ENCODE measurements around the gene ATP1A2. TPM values are rescaled to one million over a fixed set of nuclear protein-coding genes. Genes with fewer than 3 reads are reported as not detected.
A peak's percentile ranks its signal among the peaks of the same experiment; 100 is the strongest.

The ATP1A2 gene
- total RNA-seq, 4 donors from 2014 or later, result 2.2 to 32.6 (median 5.3) TPM

- no peaks in the 10 kb centered on the region for H3K9me3 ChIP-seq
- peaks cover 0 to 49% (median 9%) of the 10 kb centered on the region in 3 donors for H3K4me1 ChIP-seq
- DNase-seq, result no peak
- 15 to 29% methylated on average over 3 of the region's 8 CpGs for WGBS, 2 donors
- H3K27ac ChIP-seq, result peak overlapping the region; percentile 24 to 88 (median 79)
- H3K27me3 ChIP-seq, result peaks cover 0 to 11% (median 0%) of the 10 kb centered on the region in 4 donors
- TF ChIP-seq CTCF (IDR thresholded peaks at IDR 0.05) (no peak), POLR2A (IDR thresholded peaks at IDR 0.05) (no peak)
- H3K36me3 ChIP-seq, result no peaks in the 10 kb centered on the region
- peak overlapping the region; percentile 16 to 58 (median 43) for H3K4me3 ChIP-seq
- intact Hi-C loops (cut with DNase I), result no loop called here
Observed at GRCh38 chr1:160117709-160118183, 2.2 kb downstream of the ATP1A2 start.

DNA sequence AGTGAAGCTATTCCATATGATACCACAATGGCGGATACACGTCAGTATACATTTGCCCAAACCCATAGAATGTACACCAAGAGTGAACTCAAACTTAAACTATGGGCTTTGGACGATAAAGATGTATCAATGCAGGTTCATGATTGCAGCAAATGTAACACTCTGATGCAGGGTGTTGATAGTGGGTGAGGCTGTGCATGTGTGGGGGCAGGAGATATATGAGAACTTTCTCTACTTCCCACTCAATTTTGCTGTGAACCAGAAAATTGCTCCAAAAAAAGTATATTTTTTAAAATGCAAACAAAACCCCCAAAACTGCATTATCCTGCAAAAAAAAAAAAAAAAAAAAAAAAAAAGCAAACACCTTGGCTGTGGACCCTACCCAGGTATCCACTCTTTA lies 3.4 kb downstream of the ATP1A2 start:
- DNase-seq, result no peak
- Histone ChIP-seq H3K27ac (no peak overlapping the region), H3K4me1 (peaks cover 0 to 50% (median 9%) of the 10 kb centered on the region in 3 donors), H3K4me3 (no peak overlapping the region), H3K9me3 (no peaks in the 10 kb centered on the region), H3K36me3 (no peaks in the 10 kb centered on the region), H3K27me3 (peaks cover 0 to 11% (median 0%) of the 10 kb centered on the region in 4 donors)
- TF ChIP-seq POLR2A (IDR thresholded peaks at IDR 0.05) (no peak), CTCF (IDR thresholded peaks at IDR 0.05) (no peak)
- 88 to 91% methylated on average over 3 of the region's 3 CpGs for WGBS, 2 donors
- intact Hi-C loops (cut with DNase I), result no loop called here

DNA sequence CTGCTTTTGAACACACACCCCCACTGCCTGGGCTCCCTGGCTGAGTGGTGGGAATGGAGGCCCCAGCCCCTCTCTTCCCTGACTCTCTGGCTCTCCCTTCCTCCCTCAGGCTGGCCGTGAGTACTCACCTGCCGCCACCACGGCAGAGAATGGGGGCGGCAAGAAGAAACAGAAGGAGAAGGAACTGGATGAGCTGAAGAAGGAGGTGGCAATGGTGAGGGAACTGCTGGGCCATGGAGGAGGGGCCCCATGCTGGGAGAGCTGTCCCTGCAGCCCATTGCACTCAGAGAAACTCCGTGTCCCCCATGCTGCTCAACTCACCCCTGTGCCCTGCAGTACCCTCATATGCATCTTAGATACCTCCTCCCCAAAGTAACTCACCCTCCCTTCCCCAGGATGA lies 5.2 kb downstream of the ATP1A2 start:
- DNase-seq, result no peak
- 83% methylated on average over 1 of the region's 5 CpGs; no CpG with 5 or more reads in 1 of the 2 donors for WGBS, 2 donors
- intact Hi-C loops (cut with DNase I), result no loop called here

GRCh38 chr1:160121388-160121787 lies 5.8 kb downstream of the ATP1A2 start:
- no peaks in the 10 kb centered on the region for H3K9me3 ChIP-seq
- no peak overlapping the region for H3K27ac ChIP-seq
- H3K4me1 ChIP-seq, result peaks cover 4 to 56% (median 22%) of the 10 kb centered on the region in 3 donors
- no peak overlapping the region for H3K4me3 ChIP-seq
- TF ChIP-seq CTCF (IDR thresholded peaks at IDR 0.05) (no peak), POLR2A (IDR thresholded peaks at IDR 0.05) (no peak)
- peaks cover 0 to 3% (median 0%) of the 10 kb centered on the region in 4 donors for H3K27me3 ChIP-seq
- intact Hi-C loops (cut with DNase I), result no loop called here
- no peak for DNase-seq
- 78 to 92% methylated on average over 1 of the region's 1 CpG for WGBS, 2 donors
- H3K36me3 ChIP-seq, result no peaks in the 10 kb centered on the region

More for the DNA sequence above, 5.2 kb downstream of the ATP1A2 start:
- H3K36me3 ChIP-seq, result no peaks in the 10 kb centered on the region
- no peak overlapping the region for H3K4me3 ChIP-seq
- H3K4me1 ChIP-seq, result peaks cover 4 to 54% (median 22%) of the 10 kb centered on the region in 3 donors
- H3K27ac ChIP-seq, result no peak overlapping the region
- TF ChIP-seq POLR2A (IDR thresholded peaks at IDR 0.05) (no peak), CTCF (IDR thresholded peaks at IDR 0.05) (no peak)
- H3K9me3 ChIP-seq, result no peaks in the 10 kb centered on the region
- peaks cover 0 to 9% (median 0%) of the 10 kb centered on the region in 4 donors for H3K27me3 ChIP-seq

GRCh38 chr1:160122978-160123495 lies 7.5 kb downstream of the ATP1A2 start:
- no peaks in the 10 kb centered on the region for H3K27me3 ChIP-seq
- no peaks in the 10 kb centered on the region for H3K36me3 ChIP-seq
- no peaks in the 10 kb centered on the region for H3K9me3 ChIP-seq
- WGBS, 2 donors, result 57 to 100% methylated on average over 3 to 7 of the region's 16 CpGs
- TF ChIP-seq POLR2A (IDR thresholded peaks at IDR 0.05) (no peak), CTCF (IDR thresholded peaks at IDR 0.05) (no peak)
- H3K27ac ChIP-seq, result no peak overlapping the region
- H3K4me3 ChIP-seq, result no peak overlapping the region
- intact Hi-C loops (cut with DNase I), result no loop called here
- DNase-seq, result no peak
- H3K4me1 ChIP-seq, result peaks cover 4 to 48% (median 23%) of the 10 kb centered on the region in 3 donors
